SJCRH30 (cell line): ENCODE measurements around the gene DDIT3. TPM values are rescaled to one million over a fixed set of nuclear protein-coding genes. Genes with fewer than 3 reads are reported as not detected.

Experiments
- DNase-seq, 2 experiments: peaks; one replicate each; pipeline ENCODE4 v3.0.0-alpha.2; 2015 to 2020
- H3K27ac ChIP-seq: fragments of 250-450 bp; sonication (Bioruptor Pico); 2 replicates; pipeline ENCODE4 v1.5.1; 2020; ENCODE audit warnings: mild to moderate bottlenecking, moderate library complexity
- H3K27me3 ChIP-seq: fragments of 250-450 bp; sonication (Bioruptor Pico); 2 replicates; pipeline ENCODE4 v1.5.1; 2020; ENCODE audit warnings: mild to moderate bottlenecking, moderate library complexity
- H3K36me3 ChIP-seq: fragments of 250-450 bp; sonication (Bioruptor Pico); 2 replicates; pipeline ENCODE4 v1.5.1; 2020; ENCODE audit warnings: mild to moderate bottlenecking, moderate library complexity
- H3K4me1 ChIP-seq: fragments of 250-450 bp; sonication (Bioruptor Pico); 2 replicates; pipeline ENCODE4 v1.5.1; 2020; ENCODE audit warnings: mild to moderate bottlenecking, moderate library complexity
- H3K4me3 ChIP-seq: fragments of 250-450 bp; sonication (Bioruptor Pico); 2 replicates; pipeline ENCODE4 v1.5.1; 2020; ENCODE audit warnings: mild to moderate bottlenecking, moderate library complexity
- H3K9me3 ChIP-seq: fragments of 250-450 bp; sonication (Bioruptor Pico); replicated peaks from 2 replicates; pipeline ENCODE4 v1.5.1; 2020; ENCODE audit warnings: mild to moderate bottlenecking, moderate library complexity
- total RNA-seq: library from RNA; depleted of rRNA; stranded (reverse); fragments of >200 nt; shearing (Covaris generic); gene quantifications from 2 replicates; pipeline ENCODE4 v1.2.3, GENCODE V29; 2014

DDIT3 gene
- total RNA-seq, 1 experiment from 2014 or later = 91.1 TPM

DNA sequence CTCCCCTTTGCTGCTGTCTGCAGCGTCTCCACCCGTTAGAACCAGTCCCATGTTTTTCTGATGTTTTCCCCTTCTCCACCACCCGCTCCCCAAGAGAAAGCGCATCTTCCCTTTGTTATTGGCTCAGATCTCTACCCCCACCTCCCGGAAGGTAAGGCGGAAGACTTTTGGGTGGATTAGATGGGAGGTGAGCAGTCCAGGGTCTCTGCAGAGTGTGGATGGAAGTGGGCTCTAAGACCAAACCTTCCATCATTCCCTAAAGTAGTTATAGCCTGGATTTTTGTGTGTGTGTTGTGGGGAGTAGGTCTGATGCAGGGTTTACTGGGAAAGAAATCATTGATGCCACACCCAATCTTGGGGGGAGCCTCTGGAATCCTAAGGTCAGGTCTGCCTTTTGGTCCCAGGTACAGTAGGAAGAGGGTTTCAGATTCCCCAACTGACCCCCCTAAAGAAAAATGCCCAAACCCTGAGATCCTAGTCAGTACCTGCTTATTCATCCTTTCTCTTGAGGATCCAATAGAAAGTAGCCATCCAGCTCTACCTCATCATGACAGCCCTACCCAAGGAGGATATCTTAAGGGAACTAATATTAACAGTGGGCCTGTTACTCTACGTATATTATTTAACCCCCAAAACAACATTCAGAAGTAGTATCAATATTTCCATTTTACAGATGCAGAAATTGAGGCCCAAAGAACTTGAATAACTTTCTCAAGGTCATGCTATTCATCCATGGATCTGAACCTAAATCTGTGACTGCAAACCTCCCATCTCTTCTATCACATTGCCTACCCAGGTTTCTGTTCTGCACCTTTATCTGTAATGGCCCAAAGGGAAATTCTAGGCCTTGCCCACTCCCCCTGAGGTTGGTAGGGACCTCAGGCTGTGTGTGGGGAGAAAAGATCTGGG, 30.6 kb upstream of the DDIT3 start:
- no peak overlapping the region for H3K4me3 ChIP-seq
- H3K4me1 ChIP-seq = no peaks in the 10 kb centered on the region
- H3K36me3 ChIP-seq = no peaks in the 10 kb centered on the region
- no peak overlapping the region for H3K27ac ChIP-seq
- no peaks in the 10 kb centered on the region for H3K9me3 ChIP-seq
- peaks cover 34% of the 10 kb centered on the region for H3K27me3 ChIP-seq
- DNase-seq = no peak

DNA sequence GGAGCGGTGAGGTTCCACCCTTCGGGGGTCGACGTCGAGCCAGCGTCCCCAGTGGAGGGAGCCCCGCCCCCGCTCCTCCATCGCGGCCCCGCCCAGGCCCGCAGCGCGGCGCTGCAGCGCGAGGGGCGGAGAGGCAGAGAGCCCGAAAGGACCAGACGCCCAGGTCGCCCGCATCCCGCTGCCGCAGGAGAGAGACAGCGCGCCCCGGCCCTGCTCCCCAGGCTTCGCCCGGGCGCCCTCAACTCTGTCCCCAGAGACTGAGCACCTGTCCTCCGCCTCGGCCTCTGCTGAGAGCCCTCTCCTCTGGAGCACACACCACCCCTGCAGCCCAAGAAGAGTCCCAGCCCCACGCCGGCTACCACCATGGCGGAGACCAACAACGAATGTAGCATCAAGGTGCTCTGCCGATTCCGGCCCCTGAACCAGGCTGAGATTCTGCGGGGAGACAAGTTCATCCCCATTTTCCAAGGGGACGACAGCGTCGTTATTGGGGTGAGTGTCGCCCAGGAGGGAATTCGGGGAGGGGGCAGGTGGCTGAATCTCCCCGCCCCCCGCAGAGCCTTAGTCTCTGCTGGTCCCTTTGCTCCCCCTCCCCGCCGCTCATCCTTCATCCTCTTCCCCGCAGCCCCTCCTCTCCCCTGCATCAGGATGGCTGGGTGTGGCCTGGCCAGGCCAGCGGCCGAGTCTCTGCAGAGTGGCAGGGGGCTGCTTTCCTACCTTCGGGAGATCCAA, 29.8 kb upstream of the DDIT3 start, which contains the start of gene KIF5A:
Gene KIF5A, plus strand, starts transcription at position 136 of the 732 bp plus-strand sequence. Its CDS starts 228 bp downstream, at position 364.
- Histone ChIP-seq H3K27ac (no peak within 1 kb of the TSS), H3K4me1 (no peaks in the 10 kb centered on the region), H3K9me3 (no peaks in the 10 kb centered on the region), H3K36me3 (no peaks in the 10 kb centered on the region), H3K27me3 (peaks cover 34% of the 10 kb centered on the region), H3K4me3 (peak within 1 kb of the TSS; percentile 38)
- no peak for DNase-seq

DNA sequence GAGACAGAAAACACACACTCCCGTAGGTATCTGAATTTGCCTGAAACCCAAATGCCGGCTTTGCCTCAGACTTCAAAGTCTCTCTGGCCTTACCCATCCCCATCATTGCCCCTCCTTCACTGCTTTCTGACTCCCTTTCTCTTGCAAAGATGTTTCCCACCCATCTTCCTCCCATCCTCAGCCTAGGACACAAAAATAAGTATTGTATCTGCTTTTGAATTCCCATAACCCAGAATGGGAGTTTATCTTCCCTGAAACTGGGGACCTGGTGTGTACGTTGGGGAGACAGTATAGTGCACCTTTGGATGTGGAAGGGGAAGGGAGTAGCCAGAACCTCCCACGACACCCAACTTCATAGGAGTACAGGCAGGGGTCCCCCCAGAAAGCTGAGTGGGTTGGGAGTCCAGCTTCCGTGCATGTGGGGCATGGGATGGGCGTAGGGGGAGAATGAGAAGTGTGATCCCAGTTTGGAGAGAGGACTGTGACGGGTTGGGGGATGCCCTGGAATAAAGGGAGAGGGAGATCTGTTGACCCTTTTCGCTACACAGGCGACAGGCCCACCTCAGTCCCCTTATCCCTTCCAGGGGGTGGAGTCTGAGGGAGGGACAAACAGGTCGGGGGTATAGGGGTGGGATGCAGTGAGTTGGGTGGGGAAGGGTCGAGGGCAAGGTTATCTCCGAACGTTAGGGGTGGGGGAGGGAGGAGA, 29.0 kb upstream of the DDIT3 start:
- H3K4me3 ChIP-seq = peak overlapping the region; percentile 38
- H3K4me1 ChIP-seq = no peaks in the 10 kb centered on the region
- peaks cover 31% of the 10 kb centered on the region for H3K27me3 ChIP-seq
- no peak for DNase-seq
- no peaks in the 10 kb centered on the region for H3K9me3 ChIP-seq
- H3K27ac ChIP-seq = no peak overlapping the region
- no peaks in the 10 kb centered on the region for H3K36me3 ChIP-seq

DNA sequence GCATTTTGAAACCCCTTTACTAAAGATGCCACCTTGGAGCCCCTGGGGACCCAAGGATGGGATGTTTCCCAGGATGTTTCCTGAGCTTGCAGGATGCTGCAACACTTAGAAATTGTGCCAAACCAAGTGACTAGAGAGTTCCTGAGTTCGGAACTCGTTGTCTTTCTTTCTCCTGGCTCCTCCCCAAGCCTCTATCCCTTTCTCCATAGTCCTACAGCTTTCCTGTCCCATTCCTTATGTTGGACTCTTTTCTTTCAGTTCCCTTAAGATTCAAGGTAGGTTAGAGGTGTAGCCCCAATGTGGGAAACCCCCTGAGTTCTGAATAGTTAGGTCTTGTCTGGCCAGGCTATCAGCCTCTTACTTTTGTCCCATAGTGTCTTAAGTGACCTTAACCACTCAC, 28.2 kb upstream of the DDIT3 start:
- H3K4me1 ChIP-seq = no peaks in the 10 kb centered on the region
- H3K36me3 ChIP-seq = no peaks in the 10 kb centered on the region
- H3K9me3 ChIP-seq = no peaks in the 10 kb centered on the region
- H3K27me3 ChIP-seq = peaks cover 23% of the 10 kb centered on the region; the same call in 1 of the 2 replicates
- H3K4me3 ChIP-seq = no peak overlapping the region
- DNase-seq = no peak
- no peak overlapping the region for H3K27ac ChIP-seq

DNA sequence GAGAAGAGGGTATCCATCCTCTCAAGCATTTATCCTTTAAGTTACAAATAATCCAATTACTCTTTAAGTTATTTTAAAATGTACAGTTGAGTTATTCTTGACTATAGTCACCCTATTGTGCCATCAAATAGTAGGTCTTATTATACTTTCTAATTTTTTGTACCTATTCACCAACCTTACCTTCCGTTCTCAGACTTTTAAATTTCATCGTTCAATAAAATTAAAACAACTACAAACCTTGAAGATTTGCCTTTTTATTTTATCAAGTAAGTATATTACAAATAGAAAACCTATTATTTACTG, 27.6 kb upstream of the DDIT3 start:
- H3K27ac ChIP-seq = no peak overlapping the region
- H3K27me3 ChIP-seq = peaks cover 18% of the 10 kb centered on the region; the same call in 1 of the 2 replicates
- no peaks in the 10 kb centered on the region for H3K9me3 ChIP-seq
- H3K36me3 ChIP-seq = no peaks in the 10 kb centered on the region
- DNase-seq = no peak
- H3K4me3 ChIP-seq = no peak overlapping the region
- H3K4me1 ChIP-seq = no peaks in the 10 kb centered on the region

DNA sequence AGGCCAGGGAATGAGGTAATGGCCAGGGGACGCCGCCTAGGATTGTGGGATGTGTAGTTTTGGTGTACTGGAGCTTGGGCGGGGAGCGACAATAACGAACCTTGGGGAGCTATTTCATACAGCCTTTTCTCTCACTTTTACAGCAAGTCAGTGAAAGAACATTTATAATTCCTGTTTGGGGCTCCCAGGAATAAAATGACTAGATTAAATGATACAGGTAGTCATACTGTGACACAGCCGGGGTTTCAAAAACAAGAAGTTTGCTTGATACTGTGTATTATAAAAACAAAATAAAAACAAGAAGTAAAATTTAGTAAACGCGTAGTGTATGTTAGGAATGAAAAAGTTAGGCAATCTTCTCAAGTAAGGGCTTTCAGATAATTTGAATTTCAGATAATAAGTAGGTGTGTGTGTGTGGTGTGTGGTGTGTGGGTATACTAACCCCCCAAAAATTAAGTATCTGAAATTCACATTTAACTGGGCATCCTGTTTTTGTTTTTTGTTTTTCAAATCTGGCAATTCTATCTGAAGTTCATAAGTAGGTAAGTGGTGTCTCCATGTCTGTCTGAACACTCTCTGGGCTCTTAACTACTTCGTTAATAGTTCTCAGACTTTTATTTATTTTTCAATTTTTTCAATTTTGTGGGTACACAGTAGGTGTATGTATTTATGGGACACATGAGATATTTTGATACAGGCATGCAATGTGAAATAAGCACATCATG, 27.1 kb upstream of the DDIT3 start:
- no peaks in the 10 kb centered on the region for H3K9me3 ChIP-seq
- H3K27me3 ChIP-seq = peaks cover 20% of the 10 kb centered on the region; the same call in 1 of the 2 replicates
- peak overlapping the region; percentile 70 for H3K4me3 ChIP-seq
- no peak for DNase-seq
- H3K27ac ChIP-seq = no peak overlapping the region
- no peaks in the 10 kb centered on the region for H3K36me3 ChIP-seq
- no peaks in the 10 kb centered on the region for H3K4me1 ChIP-seq

DNA sequence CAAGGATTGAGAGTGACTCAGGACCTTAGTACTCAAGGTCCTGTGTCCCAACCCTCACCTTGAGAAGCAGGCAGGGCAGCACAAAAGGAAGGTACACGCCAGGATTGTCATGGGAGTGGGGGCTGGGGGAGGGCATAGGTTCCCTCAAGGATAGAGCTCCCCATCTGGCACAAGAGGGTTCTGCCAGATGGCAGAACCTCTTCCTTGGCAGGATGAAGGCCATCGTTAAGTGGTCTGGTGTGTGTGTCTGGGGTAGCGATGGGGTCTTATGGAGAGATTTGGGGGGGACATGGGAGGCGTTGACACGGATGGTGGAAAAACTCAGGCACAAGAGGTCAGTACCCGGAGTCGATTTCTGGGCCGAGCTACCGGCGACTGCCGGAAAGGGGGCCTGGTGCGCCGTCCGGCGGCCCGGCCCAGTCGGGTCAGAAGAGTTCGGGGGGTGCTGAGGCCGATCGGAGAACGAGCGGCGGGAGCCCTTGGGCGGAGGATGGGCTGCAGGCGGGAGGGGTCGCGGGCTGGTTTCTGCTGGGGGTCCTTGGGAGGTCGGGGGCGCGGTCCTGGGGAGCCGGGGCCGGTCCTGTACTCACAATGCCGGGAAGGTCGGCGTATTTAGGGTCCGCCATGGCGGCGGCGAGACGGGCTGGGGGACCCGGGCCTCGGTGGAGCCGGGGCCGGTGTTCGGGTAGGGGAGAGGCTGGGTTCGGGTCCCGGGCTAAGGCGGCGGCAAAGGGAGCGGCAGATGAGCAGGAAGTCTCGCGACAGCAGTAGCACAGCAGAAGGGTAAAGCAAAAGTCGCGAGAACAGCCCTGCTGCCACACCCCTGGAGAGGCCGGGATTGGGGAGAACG, 26.3 kb upstream of the DDIT3 start, which contains the start of gene DCTN2:
Gene DCTN2, minus strand, starts transcription at position 755 of the 850 bp plus-strand sequence. Its CDS starts 129 bp downstream, at position 626.
- Histone ChIP-seq H3K27me3 (peaks cover 17% of the 10 kb centered on the region), H3K36me3 (no peaks in the 10 kb centered on the region), H3K4me3 (peak within 1 kb of the TSS; percentile 70), H3K27ac (peak within 1 kb of the TSS; percentile 50), H3K9me3 (no peaks in the 10 kb centered on the region), H3K4me1 (no peaks in the 10 kb centered on the region)
- peak; percentile 97 to 98 for DNase-seq

DNA sequence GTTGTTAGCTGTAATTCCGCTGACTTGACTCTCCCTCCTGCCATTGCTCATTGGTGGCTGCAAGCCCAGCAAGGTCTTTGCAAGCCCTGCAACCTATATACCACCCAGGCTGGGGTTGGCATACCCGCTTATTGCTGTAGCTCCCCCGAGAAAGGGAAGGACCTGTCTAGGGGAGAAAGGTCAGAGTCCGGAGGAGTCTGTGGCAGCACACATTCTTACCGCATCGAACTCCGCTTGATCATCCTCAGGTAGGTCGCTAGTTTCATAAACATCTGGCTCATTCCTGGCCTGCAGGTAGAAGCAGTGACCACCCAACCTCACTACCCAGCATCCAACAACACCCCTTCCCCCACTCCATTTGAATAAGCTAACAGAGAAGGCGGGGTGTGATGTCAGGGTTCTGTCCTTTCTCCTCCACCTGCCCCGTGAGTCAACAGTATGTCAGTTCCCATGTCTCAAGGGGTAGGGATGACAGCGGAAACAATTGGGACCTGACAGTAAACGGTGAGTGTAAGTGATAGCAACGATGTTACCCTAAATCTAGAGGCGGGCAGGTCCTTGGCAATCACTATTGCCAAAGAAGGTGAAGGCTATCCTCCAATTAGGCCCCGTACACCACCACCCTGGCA, 25.6 kb upstream of the DDIT3 start:
- no peak overlapping the region for H3K27ac ChIP-seq
- no peaks in the 10 kb centered on the region for H3K4me1 ChIP-seq
- no peaks in the 10 kb centered on the region for H3K36me3 ChIP-seq
- no peak for DNase-seq
- no peaks in the 10 kb centered on the region for H3K9me3 ChIP-seq
- H3K27me3 ChIP-seq = peaks cover 19% of the 10 kb centered on the region
- peak overlapping the region; percentile 70 for H3K4me3 ChIP-seq

DNA sequence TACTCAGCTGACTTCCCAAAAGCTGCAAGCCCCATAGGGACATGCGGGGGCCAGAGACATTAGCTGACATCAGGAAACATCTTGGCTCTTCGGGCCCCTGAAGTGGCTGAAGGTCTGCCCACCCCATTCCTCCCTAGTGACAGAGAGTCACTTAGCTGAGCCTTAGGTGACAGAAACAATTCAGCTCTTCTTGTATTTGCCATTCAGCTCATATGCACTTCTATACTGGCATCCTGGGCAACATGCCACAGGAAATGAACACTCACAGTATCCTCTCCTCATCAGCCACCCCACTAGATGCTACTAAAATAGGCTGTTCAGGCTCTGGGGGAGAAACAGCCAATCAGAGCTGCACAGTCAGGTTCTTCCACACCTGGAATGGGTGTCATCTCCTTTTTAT, 23.3 kb upstream of the DDIT3 start:
- Histone ChIP-seq H3K27me3 (peaks cover 37% of the 10 kb centered on the region), H3K4me3 (no peak overlapping the region), H3K27ac (no peak overlapping the region), H3K9me3 (no peaks in the 10 kb centered on the region), H3K36me3 (no peaks in the 10 kb centered on the region), H3K4me1 (no peaks in the 10 kb centered on the region)
- DNase-seq = no peak

DNA sequence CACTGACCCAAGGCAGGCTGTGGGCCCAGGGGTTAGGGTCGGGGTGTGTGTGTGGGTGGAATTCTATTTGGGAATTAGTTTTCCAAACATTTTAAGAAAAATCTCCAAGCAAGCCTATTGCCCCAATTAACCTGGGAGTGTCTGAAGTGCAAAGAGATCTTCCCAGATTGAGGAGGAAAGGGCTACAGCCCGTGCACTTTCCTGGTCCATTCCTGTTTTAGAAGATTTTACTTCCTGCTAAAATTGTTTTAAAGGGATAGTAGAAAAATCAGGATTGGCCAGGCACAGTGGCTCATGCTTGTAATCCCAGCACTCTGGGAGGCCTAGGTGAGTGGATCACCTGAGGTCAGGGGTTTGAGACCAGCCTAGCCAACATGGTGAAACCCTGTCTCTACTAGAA, 21.4 kb upstream of the DDIT3 start:
- no peaks in the 10 kb centered on the region for H3K36me3 ChIP-seq
- no peaks in the 10 kb centered on the region for H3K9me3 ChIP-seq
- no peaks in the 10 kb centered on the region for H3K4me1 ChIP-seq
- H3K27me3 ChIP-seq = peaks cover 50% of the 10 kb centered on the region
- no peak overlapping the region for H3K4me3 ChIP-seq
- H3K27ac ChIP-seq = no peak overlapping the region
- no peak for DNase-seq

DNA sequence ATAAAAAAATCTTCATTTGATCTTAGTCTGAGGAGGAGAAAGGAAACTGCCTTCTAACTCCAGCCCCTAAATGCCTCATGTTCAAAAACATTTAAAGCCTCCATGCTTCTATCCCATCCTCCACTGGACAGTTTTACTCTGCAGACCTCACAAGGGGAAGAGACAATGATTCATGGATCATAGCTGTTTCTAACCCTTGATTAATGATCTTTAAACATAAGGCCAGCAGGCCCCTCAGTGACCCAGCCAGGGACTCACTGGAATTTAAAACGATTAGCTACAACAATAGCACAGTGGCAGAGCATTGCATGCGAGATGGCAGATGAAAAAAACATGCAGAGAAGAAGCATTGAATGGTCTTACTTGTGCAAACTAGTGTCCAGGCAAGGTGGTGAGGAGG, 20.7 kb upstream of the DDIT3 start:
- Histone ChIP-seq H3K27me3 (peaks cover 57% of the 10 kb centered on the region), H3K27ac (no peak overlapping the region), H3K36me3 (no peaks in the 10 kb centered on the region), H3K4me3 (no peak overlapping the region), H3K9me3 (no peaks in the 10 kb centered on the region), H3K4me1 (no peaks in the 10 kb centered on the region)
- DNase-seq = no peak

DNA sequence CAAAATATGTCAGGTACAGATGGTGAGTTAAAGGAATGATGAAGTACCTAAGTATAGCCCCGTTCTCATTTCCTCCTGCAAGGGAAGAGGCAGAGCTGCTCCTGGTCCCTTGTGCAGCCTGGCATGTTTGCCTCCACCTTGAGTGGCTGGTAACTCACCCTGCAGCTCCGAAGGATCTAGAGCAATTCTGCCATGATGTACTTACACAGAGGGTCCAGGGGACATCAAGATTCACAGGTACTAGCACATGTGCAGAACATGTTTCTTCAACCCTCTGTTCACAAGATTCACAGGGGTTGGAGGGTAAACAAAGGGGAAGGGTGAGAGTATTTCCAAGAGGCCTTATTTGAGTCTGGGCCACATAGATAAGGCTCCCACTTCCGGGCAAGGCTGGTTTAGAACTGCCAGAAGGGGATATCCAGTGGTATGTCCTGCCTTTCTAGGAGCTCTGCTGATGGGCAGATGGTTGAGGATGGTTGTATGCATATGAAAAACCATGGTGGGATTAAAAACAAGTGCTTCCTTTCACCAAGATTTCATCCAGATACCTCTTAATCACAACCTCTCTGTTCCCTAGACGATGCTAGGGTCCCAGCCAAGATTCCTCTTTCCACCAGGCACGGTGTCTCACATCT, 18.9 kb upstream of the DDIT3 start:
- Histone ChIP-seq H3K27ac (no peak overlapping the region), H3K4me1 (no peaks in the 10 kb centered on the region), H3K9me3 (no peaks in the 10 kb centered on the region), H3K36me3 (no peaks in the 10 kb centered on the region), H3K27me3 (peaks cover 65% of the 10 kb centered on the region), H3K4me3 (no peak overlapping the region)
- no peak for DNase-seq

DNA sequence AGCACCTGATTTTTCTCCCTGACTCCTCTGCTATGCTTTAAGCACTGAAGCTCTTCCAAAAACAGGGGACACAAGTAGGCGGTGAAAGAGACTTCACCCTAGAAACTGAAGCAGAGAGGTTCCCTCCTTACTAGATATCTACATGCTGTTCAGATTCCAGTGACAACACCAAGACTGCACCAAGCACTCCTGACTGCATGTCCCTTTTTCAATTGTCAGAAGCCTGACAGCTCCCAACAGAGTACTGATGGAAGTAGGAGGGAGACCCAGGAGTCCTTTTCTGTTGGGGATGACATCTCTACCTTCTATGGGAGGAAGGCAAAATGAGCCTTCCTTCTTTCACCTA, 16.3 kb upstream of the DDIT3 start:
- Histone ChIP-seq H3K27ac (no peak overlapping the region), H3K27me3 (peaks cover 55% of the 10 kb centered on the region), H3K4me1 (no peaks in the 10 kb centered on the region), H3K36me3 (peaks cover under 1% of the 10 kb centered on the region; the same call in 1 of the 2 replicates), H3K9me3 (no peaks in the 10 kb centered on the region), H3K4me3 (no peak overlapping the region)
- DNase-seq = no peak
